HFFc6 (cell line): ENCODE results near the gene ATXN1. TPM values are rescaled to one million over a fixed set of nuclear protein-coding genes. Genes with fewer than 3 reads are reported as not detected.
A peak's percentile ranks its signal among the peaks of the same experiment; 100 is the strongest.
"Not testable (repeated sequence)": the region's sequence is repeated elsewhere in the genome, so short reads cannot be mapped to it uniquely, and the experiment has no call there.

Experiments used
- DNase-seq: peaks from one replicate; pipeline ENCODE4 v3.0.0-alpha.2; 2018
- H3K27ac Mint-ChIP-seq: 2 replicates; pipeline ENCODE4 v1.8.0; 2020; ENCODE audit warnings: mild to moderate bottlenecking, mixed read lengths
- H3K27me3 Mint-ChIP-seq: 2 replicates; pipeline ENCODE4 v1.8.0; 2021; ENCODE audit warnings: mild to moderate bottlenecking, moderate library complexity, mixed read lengths; ENCODE audit not compliant: insufficient read depth
- H3K36me3 Mint-ChIP-seq: 2 replicates; pipeline ENCODE4 v1.8.0; 2021; ENCODE audit warnings: low read depth, mixed read lengths
- H3K4me1 Mint-ChIP-seq: 2 replicates; pipeline ENCODE4 v1.8.0; 2020; ENCODE audit warnings: low read depth, mixed read lengths
- H3K4me3 Mint-ChIP-seq: 2 replicates; pipeline ENCODE4 v1.8.0; 2020; ENCODE audit warnings: mild to moderate bottlenecking, moderate library complexity, mixed read lengths
- H3K9me3 Mint-ChIP-seq: 2 replicates; pipeline ENCODE4 v1.8.0; 2020; ENCODE audit warnings: mild to moderate bottlenecking, mixed read lengths
- CTCF ChIP-seq: fragments of 200-600 bp; sonication (generic); IDR thresholded peaks from 2 replicates; pipeline ENCODE4 v1.5.0; 2021; ENCODE audit warnings: antibody characterized with exemption, mild to moderate bottlenecking
- total RNA-seq, 6 experiments: library from RNA; stranded (reverse); fragmentation: NEBNext Ultra II Directional; extraction: Animal tissue kit (Norgen Biotek cat#: 25700); gene quantifications; 2 replicates in 1 of 6; 3 replicates in 5 of 6; pipeline ENCODE4 v1.2.3, GENCODE V29; 2021

The ATXN1 gene
- total RNA-seq, 6 experiments from 2014 or later = 28.2 to 41.5 (median 30.5) TPM

- Mint-ChIP-seq H3K4me3 (peak overlapping the region; percentile 83), H3K27ac (peak overlapping the region; percentile 92), H3K36me3 (peaks cover 28% of the 10 kb centered on the region), H3K27me3 (no peaks in the 10 kb centered on the region), H3K9me3 (no peaks in the 10 kb centered on the region), H3K4me1 (peaks cover 58% of the 10 kb centered on the region)
- no peak for TF ChIP-seq CTCF
- no peak for DNase-seq
These were observed 47.7 kb downstream of the ATXN1 start for GRCh38 chr6:16713597-16713996.

GRCh38 chr6:16712931-16713484, 48.3 kb downstream of the ATXN1 start:
- Mint-ChIP-seq H3K27me3 (no peaks in the 10 kb centered on the region), H3K36me3 (peaks cover 28% of the 10 kb centered on the region), H3K27ac (peak overlapping the region; percentile 92), H3K9me3 (no peaks in the 10 kb centered on the region), H3K4me1 (peaks cover 56% of the 10 kb centered on the region), H3K4me3 (peak overlapping the region; percentile 83)
- TF ChIP-seq CTCF = peak; percentile 79
- DNase-seq = peak; percentile 91

- H3K4me1 Mint-ChIP-seq = peaks cover 56% of the 10 kb centered on the region
- peak overlapping the region; percentile 83 for H3K4me3 Mint-ChIP-seq
- TF ChIP-seq CTCF = no peak
- H3K27me3 Mint-ChIP-seq = no peaks in the 10 kb centered on the region
- peak overlapping the region; percentile 92 for H3K27ac Mint-ChIP-seq
- H3K9me3 Mint-ChIP-seq = no peaks in the 10 kb centered on the region
- H3K36me3 Mint-ChIP-seq = peaks cover 23% of the 10 kb centered on the region
- no peak for DNase-seq
These were observed 48.9 kb downstream of the ATXN1 start for GRCh38 chr6:16712255-16712930.

- Mint-ChIP-seq H3K27ac (peak overlapping the region; percentile 92), H3K9me3 (no peaks in the 10 kb centered on the region), H3K4me1 (peaks cover 63% of the 10 kb centered on the region), H3K27me3 (no peaks in the 10 kb centered on the region), H3K4me3 (peak overlapping the region; percentile 83), H3K36me3 (peaks cover 21% of the 10 kb centered on the region; the same call in 1 of the 2 replicates)
- DNase-seq = no peak
- no peak for TF ChIP-seq CTCF
These were observed 49.6 kb downstream of the ATXN1 start for GRCh38 chr6:16711546-16712254.

- H3K4me3 Mint-ChIP-seq = no peak overlapping the region
- H3K27ac Mint-ChIP-seq = no peak overlapping the region
- H3K4me1 Mint-ChIP-seq = peaks cover 64% of the 10 kb centered on the region
- no peaks in the 10 kb centered on the region for H3K9me3 Mint-ChIP-seq
- DNase-seq = no peak
- H3K36me3 Mint-ChIP-seq = peaks cover 11% of the 10 kb centered on the region; the same call in 1 of the 2 replicates
- no peak for TF ChIP-seq CTCF
- H3K27me3 Mint-ChIP-seq = peaks cover 2% of the 10 kb centered on the region; the same call in 1 of the 2 replicates
These were observed 54.1 kb downstream of the ATXN1 start for GRCh38 chr6:16706911-16707783.

GRCh38 chr6:16706491-16706890, 54.8 kb downstream of the ATXN1 start:
- H3K4me1 Mint-ChIP-seq = peaks cover 60% of the 10 kb centered on the region
- DNase-seq, H3K27me3 Mint-ChIP-seq: not testable (repeated sequence)

More at GRCh38 chr6:16706491-16706890, 54.8 kb downstream of the ATXN1 start:
- not testable (repeated sequence) for H3K27ac Mint-ChIP-seq, H3K4me3 Mint-ChIP-seq, H3K36me3 Mint-ChIP-seq, H3K9me3 Mint-ChIP-seq
